ENCODE results near the gene FAH. TPM values are rescaled to one million over a fixed set of nuclear protein-coding genes. Genes with fewer than 3 reads are reported as not detected.

The FAH gene
- total and polyA plus RNA-seq, 2 donors (not counting 3 experiments of a cell fraction or from before 2014, with no cell fraction given) = 18.2 to 18.7 TPM

DNA sequence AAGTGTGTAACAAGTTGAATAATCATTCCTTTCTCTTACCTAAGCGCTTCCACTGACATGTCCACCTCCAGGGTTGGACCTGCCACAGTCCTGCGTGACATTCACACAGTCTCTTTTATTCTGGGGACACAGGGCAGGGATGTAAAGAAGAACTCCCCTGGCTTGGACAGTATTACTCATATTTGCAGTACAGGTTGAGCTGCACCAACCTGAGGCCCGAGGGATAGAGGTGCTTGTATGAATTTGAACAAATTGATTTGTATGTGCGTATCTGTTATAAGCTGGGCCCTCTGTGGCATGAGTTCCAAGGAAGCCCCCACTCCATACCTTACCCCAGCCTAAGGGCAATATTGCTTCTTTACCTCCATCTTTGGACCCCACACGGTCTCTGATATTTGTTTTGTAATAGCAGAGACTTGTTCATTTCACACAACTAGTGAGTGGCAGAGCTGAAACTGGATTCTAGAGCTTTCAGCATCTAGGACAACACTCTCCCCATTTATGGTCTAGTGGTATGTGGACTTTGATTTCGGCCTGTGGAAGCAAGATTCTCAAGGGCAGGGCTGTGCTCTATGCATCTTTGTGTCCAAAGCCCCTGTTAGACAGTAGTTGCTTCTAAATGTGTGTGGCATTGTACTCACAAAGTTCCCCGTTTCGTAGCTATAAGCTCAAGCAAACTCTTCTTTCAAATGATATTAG, 39.2 kb downstream of the FAH start:
- intact Hi-C loops (cut with micrococcal nuclease) = no loop called here
- H3K4me1 ChIP-seq (ENCODE audit: control insufficient read depth, extremely low read depth, insufficient read depth, low read length) = no peaks in the 10 kb centered on the region
- H3K9ac ChIP-seq (replicated peaks; ENCODE audit: extremely low read depth, insufficient read depth, low read length) = no peak overlapping the region
- no peaks in the 10 kb centered on the region for H3K36me3 ChIP-seq (ENCODE audit: control insufficient read depth in 2 of 2, extremely low read depth in 1 of 2, insufficient read depth in 2 of 2, low read length in 2 of 2)
- no peak for DNase-seq (ENCODE audit: low read depth, low spot score)
- ChIA-PET CTCF (no interaction called here), POLR2A (no interaction called here)
- no peak for TF ChIP-seq MAX (IDR thresholded peaks at IDR 0.05; ENCODE audit: insufficient read depth, insufficient read length)
- no peak for TF ChIP-seq POLR2AphosphoS5 (IDR thresholded peaks at IDR 0.05; ENCODE audit: insufficient read depth, low read depth, low read length)
- TF ChIP-seq, protein P1, sequence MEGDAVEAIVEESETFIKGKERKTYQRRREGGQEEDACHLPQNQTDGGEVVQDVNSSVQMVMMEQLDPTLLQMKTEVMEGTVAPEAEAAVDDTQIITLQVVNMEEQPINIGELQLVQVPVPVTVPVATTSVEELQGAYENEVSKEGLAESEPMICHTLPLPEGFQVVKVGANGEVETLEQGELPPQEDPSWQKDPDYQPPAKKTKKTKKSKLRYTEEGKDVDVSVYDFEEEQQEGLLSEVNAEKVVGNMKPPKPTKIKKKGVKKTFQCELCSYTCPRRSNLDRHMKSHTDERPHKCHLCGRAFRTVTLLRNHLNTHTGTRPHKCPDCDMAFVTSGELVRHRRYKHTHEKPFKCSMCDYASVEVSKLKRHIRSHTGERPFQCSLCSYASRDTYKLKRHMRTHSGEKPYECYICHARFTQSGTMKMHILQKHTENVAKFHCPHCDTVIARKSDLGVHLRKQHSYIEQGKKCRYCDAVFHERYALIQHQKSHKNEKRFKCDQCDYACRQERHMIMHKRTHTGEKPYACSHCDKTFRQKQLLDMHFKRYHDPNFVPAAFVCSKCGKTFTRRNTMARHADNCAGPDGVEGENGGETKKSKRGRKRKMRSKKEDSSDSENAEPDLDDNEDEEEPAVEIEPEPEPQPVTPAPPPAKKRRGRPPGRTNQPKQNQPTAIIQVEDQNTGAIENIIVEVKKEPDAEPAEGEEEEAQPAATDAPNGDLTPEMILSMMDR (IDR thresholded peaks at IDR 0.05; ENCODE audit: extremely low read depth in 1 of 2, insufficient read depth in 1 of 2, low read depth in 1 of 2, low read length in 2 of 2) = no peak
- H4K20me1 ChIP-seq (replicated peaks; ENCODE audit: control insufficient read depth, extremely low read depth, insufficient read depth, low read length) = no peaks in the 10 kb centered on the region
- no peaks in the 10 kb centered on the region for H3K9me1 ChIP-seq (replicated peaks; ENCODE audit: control insufficient read depth, extremely low read depth, insufficient read depth, low read length)
- no TSS peak for BruUV-seq (replicated peaks)
- dilution Hi-C loops (cut with MboI; ENCODE audit: extremely low pct_ligation_motif_present, low sequenced_read_pairs) = no loop called here
- H3K27ac ChIP-seq (ENCODE audit: insufficient read depth, low read depth, low read length) = no peak overlapping the region
- H3K4me2 ChIP-seq (ENCODE audit: insufficient read depth, low read length) = no peak overlapping the region
- H2AFZ ChIP-seq (ENCODE audit: low read depth, low read length) = no peak overlapping the region
- no peaks in the 10 kb centered on the region for H3K27me3 ChIP-seq (ENCODE audit: control insufficient read depth in 2 of 2, insufficient read depth in 2 of 2, low read length in 2 of 2)
- H3K4me3 ChIP-seq (replicated peaks in 1 of 3; ENCODE audit: insufficient read depth in 1 of 3, low read depth in 1 of 3, low read length in 3 of 3) = no peak overlapping the region
- H3K9me3 ChIP-seq (replicated peaks; ENCODE audit: control insufficient read depth, insufficient read depth, low read length) = no peaks in the 10 kb centered on the region
- FAIRE-seq = no peak
- no peaks in the 10 kb centered on the region for H3K79me2 ChIP-seq (ENCODE audit: control insufficient read depth, insufficient read depth, low read length)

GRCh38 chr15:80194186-80194585, 41.4 kb downstream of the FAH start:
- intact Hi-C loops (cut with micrococcal nuclease) = no loop called here
- H3K9me1 ChIP-seq (replicated peaks; ENCODE audit: control insufficient read depth, extremely low read depth, insufficient read depth, low read length) = no peaks in the 10 kb centered on the region

More at GRCh38 chr15:80194186-80194585, 41.4 kb downstream of the FAH start:
- no peaks in the 10 kb centered on the region for H3K36me3 ChIP-seq (ENCODE audit: control insufficient read depth in 2 of 2, extremely low read depth in 1 of 2, insufficient read depth in 2 of 2, low read length in 2 of 2)
- no peak overlapping the region for H3K4me3 ChIP-seq (replicated peaks in 1 of 3; ENCODE audit: insufficient read depth in 1 of 3, low read depth in 1 of 3, low read length in 3 of 3)
- H3K27me3 ChIP-seq (ENCODE audit: control insufficient read depth in 2 of 2, insufficient read depth in 2 of 2, low read length in 2 of 2) = peaks cover 4 to 5% of the 10 kb centered on the region in 2 experiments
- H3K79me2 ChIP-seq (ENCODE audit: control insufficient read depth, insufficient read depth, low read length) = no peaks in the 10 kb centered on the region
- TF ChIP-seq MYC (IDR thresholded peaks at IDR 0.05; ENCODE audit: low read depth, low read length) (no peak), EZH2 (IDR thresholded peaks at IDR 0.05; ENCODE audit: borderline replicate concordance, low read depth, low read length, severe bottlenecking) (no peak), GATA2 (IDR thresholded peaks at IDR 0.05; ENCODE audit: insufficient read depth, insufficient read length, low read depth, low read length) (no peak), POLR2A (IDR thresholded peaks at IDR 0.05; ENCODE audit: low read depth, low read length) (no peak), FOS (IDR thresholded peaks at IDR 0.05; ENCODE audit: borderline replicate concordance, insufficient read depth, low read length) (no peak), MAX (IDR thresholded peaks at IDR 0.05; ENCODE audit: insufficient read depth, insufficient read length) (no peak), POLR2AphosphoS5 (IDR thresholded peaks at IDR 0.05; ENCODE audit: insufficient read depth, low read depth, low read length) (no peak), JUN (IDR thresholded peaks at IDR 0.05; ENCODE audit: borderline replicate concordance, insufficient read depth, insufficient read length, low read depth) (no peak)
- TF ChIP-seq, protein P1 (IDR thresholded peaks at IDR 0.05; ENCODE audit: extremely low read depth in 1 of 2, insufficient read depth in 1 of 2, low read depth in 1 of 2, low read length in 2 of 2) = no peak
- H4K20me1 ChIP-seq (replicated peaks; ENCODE audit: control insufficient read depth, extremely low read depth, insufficient read depth, low read length) = no peaks in the 10 kb centered on the region
- POLR2A ChIA-PET = no interaction called here
- no peaks in the 10 kb centered on the region for H3K4me1 ChIP-seq (ENCODE audit: control insufficient read depth, extremely low read depth, insufficient read depth, low read length)
- dilution Hi-C loops (cut with MboI; ENCODE audit: extremely low pct_ligation_motif_present, low sequenced_read_pairs) = no loop called here
- no peak for FAIRE-seq
- no peak overlapping the region for H3K4me2 ChIP-seq (ENCODE audit: insufficient read depth, low read length)
- H3K9ac ChIP-seq (replicated peaks; ENCODE audit: extremely low read depth, insufficient read depth, low read length) = no peak overlapping the region
- no peak overlapping the region for H3K27ac ChIP-seq (ENCODE audit: insufficient read depth, low read depth, low read length)
- CTCF ChIA-PET = no interaction called here
- no peak for DNase-seq (ENCODE audit: low read depth, low spot score)
- H3K9me3 ChIP-seq (replicated peaks; ENCODE audit: control insufficient read depth, insufficient read depth, low read length) = no peaks in the 10 kb centered on the region
- BruUV-seq (replicated peaks) = no TSS peak
- H2AFZ ChIP-seq (ENCODE audit: low read depth, low read length) = no peak overlapping the region

Data from endothelial cell of umbilical vein (primary cell).